GM12878 (cell line): ENCODE results near the gene ARHGAP30. TPM values are rescaled to one million over a fixed set of nuclear protein-coding genes. Genes with fewer than 3 reads are reported as not detected.

Source experiments
- ATAC-seq: fragments of 200-7000 bp; cut with Tn5 transposase; 3 replicates; pipeline ENCODE4 v1.9.1; 2020; ENCODE audit warnings: mild to moderate bottlenecking, moderate library complexity
- BruUV-seq: library from RNA; stranded (reverse); fragments of 400-500 nt; replicated peaks from 2 replicates; lab custom pipeline; 2021; lab: Mats Ljungman, UMichigan
- CTCF ChIA-PET: fragments of 300-600 bp; sonication (Branson Sonifier 250); formaldehyde crosslinking; extraction: SDS; loops from one replicate; lab custom pipeline; 2021; ENCODE audit warnings: inconsistent platforms; lab: Yijun Ruan, JAX
- POLR2A ChIA-PET: fragments of 350-600 bp; formaldehyde crosslinking; extraction: SDS; loops from one replicate; lab custom pipeline; 2021; ENCODE audit warnings: inconsistent platforms; lab: Charles Lee
- RAD21 ChIA-PET: fragments of 300-600 bp; sonication (Branson Sonifier 250); formaldehyde crosslinking; loops from one replicate; lab custom pipeline; 2023; ENCODE audit warnings: antibody characterized with exemption; ENCODE audit not compliant: unreplicated experiment; lab: Charles Lee
- SMC1A ChIA-PET: fragments of 300-600 bp; sonication (Branson Sonifier 250); formaldehyde crosslinking; loops from one replicate; lab custom pipeline; 2023; ENCODE audit not compliant: unreplicated experiment, uncharacterized antibody; lab: Charles Lee
- DNase-seq: peaks from one replicate; pipeline ENCODE4 v3.0.0-alpha.2; 2011; ENCODE audit warnings: low read depth, low spot score
- FAIRE-seq: peaks from 3 replicates; lab custom pipeline; 2011; peaks lifted over from hg19 to GRCh38; lab: Jason Lieb, UNC
- H2AFZ ChIP-seq: 2 replicates; pipeline ENCODE4 v1.6.0; 2011; ENCODE audit warnings: low read depth, low read length, control low read depth; ENCODE audit not compliant: control insufficient read depth
- H3K27ac ChIP-seq: 2 replicates; pipeline ENCODE4 v1.5.1; 2011; ENCODE audit warnings: control low read depth; ENCODE audit not compliant: control insufficient read depth, insufficient read depth
- H3K27me3 ChIP-seq, 2 experiments: replicated peaks in 1 of 2; 2 replicates each; pipeline versions ENCODE4 v1.6.0 to v1.6.1; 2011; ENCODE audit warnings: low read length in 1 of 2; ENCODE audit not compliant: control insufficient read depth in 2 of 2, insufficient read depth in 2 of 2
- H3K36me3 ChIP-seq, 2 experiments: 2 replicates each; pipeline ENCODE4 v1.5.1; 2011; ENCODE audit warnings: low read length in 1 of 2; ENCODE audit not compliant: control insufficient read depth in 2 of 2, insufficient read depth in 2 of 2
- H3K4me1 ChIP-seq: 2 replicates; pipeline ENCODE4 v1.6.1; 2011; ENCODE audit warnings: mild to moderate bottlenecking, low read length, moderate library complexity, mixed read lengths; ENCODE audit not compliant: control insufficient read depth, insufficient read depth
- H3K4me2 ChIP-seq: 2 replicates; pipeline ENCODE4 v1.6.0; 2011; ENCODE audit warnings: control low read depth; ENCODE audit not compliant: control insufficient read depth, insufficient read depth
- H3K4me3 ChIP-seq: fragments of 200-600 bp; sonication (generic); 2 replicates; pipeline ENCODE4 v1.5.1; 2016
- H3K79me2 ChIP-seq: 2 replicates; pipeline ENCODE4 v1.6.0; 2011; ENCODE audit warnings: low read length; ENCODE audit not compliant: control insufficient read depth, insufficient read depth
- H3K9ac ChIP-seq: 2 replicates; pipeline ENCODE4 v1.8.0; 2011; ENCODE audit warnings: low read length, control low read depth, mixed read lengths; ENCODE audit not compliant: control insufficient read depth, insufficient read depth
- H3K9me3 ChIP-seq: replicated peaks from 3 replicates; pipeline ENCODE4 v1.5.1; 2011; ENCODE audit warnings: mild to moderate bottlenecking, low read length; ENCODE audit not compliant: control insufficient read depth, insufficient read depth
- H4K20me1 ChIP-seq: 2 replicates; pipeline ENCODE4 v1.6.0; 2011; ENCODE audit not compliant: control insufficient read depth, insufficient read depth
- ATF7 ChIP-seq: fragments of 450-650 bp; IDR thresholded peaks from 2 replicates; pipeline ENCODE4 v1.6.1; 2016; ENCODE audit warnings: low read depth, mild to moderate bottlenecking
- POLR2A ChIP-seq: IDR thresholded peaks from 2 replicates; pipeline ENCODE4 v1.6.1; 2011; ENCODE audit warnings: low read depth, mild to moderate bottlenecking, low read length
- ZNF24 ChIP-seq: fragments of 450-650 bp; IDR thresholded peaks from 2 replicates; pipeline ENCODE4 v1.6.1; 2017; ENCODE audit warnings: antibody characterized with exemption, mild to moderate bottlenecking
- WGBS: methylation state at CpG from one replicate; pipeline ENCODE4 v1.1.6; 2016; ENCODE audit warnings: low lambda C conversion rate; ENCODE audit not compliant: insufficient replicate concordance, insufficient coverage; ENCODE audit errors: missing lambda C conversion rate; 5-methylcytosine and 5-hydroxymethylcytosine counted together
- in situ Hi-C: fragments of 300-500 bp; cut with MboI; formaldehyde crosslinking; loops from 9 replicates; pipeline ENCODE4 v1.14.3; 2018; ENCODE audit warnings: mixed read lengths
- intact Hi-C: fragments of 100-400 bp; cut with micrococcal nuclease; formaldehyde crosslinking; loops from one replicate; pipeline ENCODE4 v1.14.2; 2022; ENCODE audit not compliant: unreplicated experiment
- polyA plus RNA-seq, 11 experiments: library from polyadenylated mRNA; depleted of rRNA in 4 of 11; unstranded in 6 of 11; stranded (reverse) in 5 of 11; fragments of >200 nt; fragmentation: Nextera tagmentation in 4 of 11; fragmentation: Illumina TruSeq in 1 of 11; extraction: Ambion mirVana in 4 of 11; extraction: Trizol in 1 of 11; gene quantifications; 1 replicate in 1 of 11; 2 replicates in 10 of 11; pipeline versions ENCODE4 v1.2.1 to v1.2.3, GENCODE V29; 2011 to 2016; ENCODE audit warnings: inconsistent platforms in 2 of 11, missing spikeins in 2 of 11, low read depth in 1 of 11
- total RNA-seq, 4 experiments: library from RNA; depleted of rRNA in 3 of 4; stranded (reverse); fragments of >200 nt in 3 of 4; fragmentation: Illumina TruSeq in 1 of 4; extraction: Trizol in 1 of 4; gene quantifications; 2 replicates each; pipeline versions ENCODE4 v1.2.1 to v1.2.3, GENCODE V29; 2013 to 2021
- TF ChIP-seq, protein P1 (sequence below): IDR thresholded peaks from 2 replicates; pipeline ENCODE4 v1.6.1; 2011; ENCODE audit warnings: low read depth, low read length, improper control_type of control experiment, borderline replicate concordance

The ARHGAP30 gene
- total and polyA plus RNA-seq, 10 of the 15 experiments (the other 5 are each of a cell fraction or from before 2014, with no cell fraction given), result 12.9 to 143 (median 76.3) TPM

DNA sequence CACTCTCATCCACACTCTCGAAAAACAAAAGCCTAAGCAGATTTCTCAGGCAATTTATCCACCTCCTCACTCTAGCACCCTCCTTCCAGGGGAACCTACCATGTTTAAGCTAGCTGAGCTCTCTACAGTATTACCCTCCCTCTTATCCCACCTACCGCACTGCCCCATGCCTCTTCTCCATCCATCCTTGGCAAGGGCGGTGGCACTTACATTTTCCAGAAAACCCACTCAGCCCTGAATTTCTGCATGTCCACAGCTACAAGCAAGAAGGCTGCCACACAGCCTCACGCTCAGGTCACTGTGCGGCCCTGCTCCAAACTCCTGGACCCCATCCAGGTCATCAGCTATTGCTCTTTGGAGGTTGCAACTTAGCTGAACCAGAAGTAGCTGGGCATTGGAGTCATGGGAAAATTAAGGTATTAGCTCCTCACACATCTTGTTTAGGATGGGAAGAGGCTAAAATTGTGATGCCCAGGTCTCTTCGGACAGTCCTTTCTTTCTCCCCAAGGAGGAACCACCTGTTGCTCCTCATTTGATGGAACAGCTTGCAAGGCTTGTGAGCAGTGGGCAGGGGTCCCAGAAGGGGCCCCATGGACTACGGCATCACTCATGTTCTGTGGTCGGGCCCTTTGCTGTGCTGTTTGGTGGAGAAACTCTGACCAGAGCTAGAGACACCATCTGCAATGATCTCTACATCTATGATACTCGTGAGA, 29.6 kb upstream of the ARHGAP30 start:
- no peaks in the 10 kb centered on the region for H3K27me3 ChIP-seq
- RAD21 ChIA-PET, result interaction anchor here (0.7 to 6.7 kb wide), 6 partner anchors 28 to 283 kb away, joined by 3 to 90 read pairs (median 5); partner anchors contain the start of genes ARHGAP30 and USF1
- H4K20me1 ChIP-seq, result no peaks in the 10 kb centered on the region
- no peaks in the 10 kb centered on the region for H3K9me3 ChIP-seq
- H3K4me2 ChIP-seq, result peak overlapping the region; percentile 98
- no peak for FAIRE-seq
- ATAC-seq, result no peak
- TF ChIP-seq, protein P1, sequence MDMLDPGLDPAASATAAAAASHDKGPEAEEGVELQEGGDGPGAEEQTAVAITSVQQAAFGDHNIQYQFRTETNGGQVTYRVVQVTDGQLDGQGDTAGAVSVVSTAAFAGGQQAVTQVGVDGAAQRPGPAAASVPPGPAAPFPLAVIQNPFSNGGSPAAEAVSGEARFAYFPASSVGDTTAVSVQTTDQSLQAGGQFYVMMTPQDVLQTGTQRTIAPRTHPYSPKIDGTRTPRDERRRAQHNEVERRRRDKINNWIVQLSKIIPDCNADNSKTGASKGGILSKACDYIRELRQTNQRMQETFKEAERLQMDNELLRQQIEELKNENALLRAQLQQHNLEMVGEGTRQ, result no peak
- TF ChIP-seq ATF7 (no peak), POLR2A (0 out of 2 replicates have a peak, but pooled peaks have one; percentile 9), ZNF24 (no peak)
- TF ChIP-seq, all 136 proteins: peak for 1
- SMC1A ChIA-PET, result interaction anchor here (0.7 to 7.0 kb wide), 9 partner anchors 13 to 125 kb away, joined by 3 to 110 read pairs (median 3); partner anchors contain the start of gene ARHGAP30
- Histone ChIP-seq H3K4me1 (peaks cover 29% of the 10 kb centered on the region), H2AFZ (no peak overlapping the region), H3K9ac (no peak overlapping the region), H3K36me3 (peaks cover 4 to 11% of the 10 kb centered on the region in 2 experiments), H3K27ac (no peak overlapping the region; the same call in 1 of the 2 replicates), H3K79me2 (no peaks in the 10 kb centered on the region; the same call in 1 of the 2 replicates), H3K4me3 (peak overlapping the region; percentile 74; the same call in 1 of the 2 replicates)
- no TSS peak for BruUV-seq
- in situ Hi-C loops, result no loop called here
- DNase-seq, result no peak
- intact Hi-C loops, result no loop called here
- WGBS, result 92% methylated on average over 9 of the region's 9 CpGs
- POLR2A ChIA-PET, result interaction anchor here (0.5 to 5.6 kb wide), 9 partner anchors 13 to 129 kb away, joined by 3 to 66 read pairs (median 5); partner anchors contain the start of genes ARHGAP30, NIT1, PFDN2 and USF1
- CTCF ChIA-PET, result interaction anchor here (0.8 to 7.6 kb wide), 13 partner anchors 13 to 283 kb away, joined by 3 to 181 read pairs (median 10); partner anchors contain the start of genes ARHGAP30, ITLN2, NIT1 and PFDN2
